MM.1S (cell line): ENCODE measurements around the gene SRP9.
"Not testable (repeated sequence)": the region's sequence is repeated elsewhere in the genome, so short reads cannot be mapped to it uniquely, and the experiment has no call there.

Source experiments
- DNase-seq: peaks from one replicate; pipeline ENCODE4 v3.0.0-alpha.2; 2015
- H2AFZ ChIP-seq: fragments of 300-600 bp; sonication (generic); 2 replicates; pipeline ENCODE4 v1.6.0; 2016; ENCODE audit warnings: antibody characterized with exemption, low read length
- H3F3A ChIP-seq: fragments of 300-600 bp; sonication (generic); 2 replicates; pipeline ENCODE4 v1.6.1; 2016; ENCODE audit warnings: mild to moderate bottlenecking, antibody characterized with exemption, low read length, moderate library complexity, mixed read lengths; ENCODE audit not compliant: insufficient read depth
- H3K27ac ChIP-seq: fragments of 300-600 bp; sonication (generic); 2 replicates; pipeline ENCODE4 v1.5.1; 2016; ENCODE audit warnings: mild to moderate bottlenecking, low read length
- H3K27me3 ChIP-seq: fragments of 300-600 bp; sonication (generic); replicated peaks from 2 replicates; pipeline ENCODE4 v1.6.0; 2016; ENCODE audit warnings: low read length; ENCODE audit not compliant: insufficient read depth
- H3K36me3 ChIP-seq: fragments of 300-600 bp; sonication (generic); replicated peaks from 2 replicates; pipeline ENCODE4 v1.6.1; 2016; ENCODE audit warnings: mild to moderate bottlenecking, low read length, mixed read lengths; ENCODE audit not compliant: insufficient read depth
- H3K4me1 ChIP-seq: fragments of 300-600 bp; sonication (generic); 2 replicates; pipeline ENCODE4 v1.6.1; 2016; ENCODE audit warnings: low read length, mixed read lengths
- H3K4me2 ChIP-seq: fragments of 300-600 bp; sonication (generic); 2 replicates; pipeline ENCODE4 v1.6.0; 2016; ENCODE audit warnings: low read depth, low read length
- H3K4me3 ChIP-seq: fragments of 300-600 bp; sonication (generic); 2 replicates; pipeline ENCODE4 v1.5.1; 2016; ENCODE audit warnings: low read length, mixed read lengths
- H3K79me2 ChIP-seq: fragments of 300-600 bp; sonication (generic); 2 replicates; pipeline ENCODE4 v1.6.1; 2016; ENCODE audit warnings: mixed run types, low read length, mixed read lengths
- H3K9ac ChIP-seq: fragments of 300-600 bp; sonication (generic); 2 replicates; pipeline ENCODE4 v1.6.1; 2016; ENCODE audit warnings: low read length, mixed read lengths
- H3K9me2 ChIP-seq: fragments of 300-600 bp; sonication (generic); replicated peaks from 2 replicates; pipeline ENCODE4 v1.6.1; 2016; ENCODE audit warnings: mild to moderate bottlenecking, low read length, mixed read lengths; ENCODE audit not compliant: insufficient read depth
- H3K9me3 ChIP-seq: fragments of 300-600 bp; sonication (generic); replicated peaks from 2 replicates; pipeline ENCODE4 v1.6.1; 2016; ENCODE audit warnings: mild to moderate bottlenecking, low read length, mixed read lengths; ENCODE audit not compliant: insufficient read depth
- H4K20me1 ChIP-seq: fragments of 300-600 bp; sonication (generic); 2 replicates; pipeline ENCODE4 v1.6.1; 2016; ENCODE audit warnings: mild to moderate bottlenecking, low read length, moderate library complexity, mixed read lengths; ENCODE audit not compliant: insufficient read depth
- EZH2 ChIP-seq: fragments of 300-600 bp; sonication (generic); optimal IDR thresholded peaks from 2 replicates; pipeline ENCODE3; 2017; ENCODE audit warnings: low read depth, mild to moderate bottlenecking, antibody characterized with exemption, low read length, mixed read lengths
- EZH2phosphoT487 ChIP-seq: fragments of 300-600 bp; sonication (generic); IDR thresholded peaks from 2 replicates; pipeline ENCODE4 v1.6.1; 2018; ENCODE audit warnings: antibody characterized with exemption, low read length
- TF ChIP-seq, protein P1 (sequence below): fragments of 300-600 bp; sonication (generic); IDR thresholded peaks from 2 replicates; pipeline ENCODE4 v1.5.1; 2016; ENCODE audit warnings: antibody characterized with exemption, low read length, mixed read lengths

The SRP9 gene

DNA sequence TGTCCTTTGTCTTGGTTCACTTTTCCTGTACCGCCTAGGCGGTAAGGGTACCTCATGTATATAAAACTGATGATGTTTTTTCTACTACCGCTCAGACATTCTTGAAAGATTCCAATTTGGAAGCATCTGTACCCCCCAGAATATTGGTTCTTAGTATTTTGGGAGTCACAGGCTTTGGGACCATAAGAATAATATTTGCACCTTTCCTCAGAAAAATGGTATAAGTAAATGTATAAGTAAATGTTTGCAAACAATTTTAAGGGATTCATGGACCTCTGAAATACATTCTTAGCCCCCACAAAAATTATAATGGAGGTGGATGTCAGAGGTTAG, 677 bp downstream of the SRP9 start:
- H3K9ac ChIP-seq: peak overlapping the region; percentile 93
- H2AFZ ChIP-seq: peak overlapping the region; percentile 18; the same call in 1 of the 2 replicates
- H3K27ac ChIP-seq: peak overlapping the region; percentile 87
- no peaks in the 10 kb centered on the region for H3K9me3 ChIP-seq
- no peaks in the 10 kb centered on the region for H3K9me2 ChIP-seq
- TF ChIP-seq, protein P1, sequence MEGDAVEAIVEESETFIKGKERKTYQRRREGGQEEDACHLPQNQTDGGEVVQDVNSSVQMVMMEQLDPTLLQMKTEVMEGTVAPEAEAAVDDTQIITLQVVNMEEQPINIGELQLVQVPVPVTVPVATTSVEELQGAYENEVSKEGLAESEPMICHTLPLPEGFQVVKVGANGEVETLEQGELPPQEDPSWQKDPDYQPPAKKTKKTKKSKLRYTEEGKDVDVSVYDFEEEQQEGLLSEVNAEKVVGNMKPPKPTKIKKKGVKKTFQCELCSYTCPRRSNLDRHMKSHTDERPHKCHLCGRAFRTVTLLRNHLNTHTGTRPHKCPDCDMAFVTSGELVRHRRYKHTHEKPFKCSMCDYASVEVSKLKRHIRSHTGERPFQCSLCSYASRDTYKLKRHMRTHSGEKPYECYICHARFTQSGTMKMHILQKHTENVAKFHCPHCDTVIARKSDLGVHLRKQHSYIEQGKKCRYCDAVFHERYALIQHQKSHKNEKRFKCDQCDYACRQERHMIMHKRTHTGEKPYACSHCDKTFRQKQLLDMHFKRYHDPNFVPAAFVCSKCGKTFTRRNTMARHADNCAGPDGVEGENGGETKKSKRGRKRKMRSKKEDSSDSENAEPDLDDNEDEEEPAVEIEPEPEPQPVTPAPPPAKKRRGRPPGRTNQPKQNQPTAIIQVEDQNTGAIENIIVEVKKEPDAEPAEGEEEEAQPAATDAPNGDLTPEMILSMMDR: no peak
- TF ChIP-seq EZH2phosphoT487: no peak
- TF ChIP-seq EZH2: no peak
- peaks cover 23% of the 10 kb centered on the region for H4K20me1 ChIP-seq
- peaks cover 60% of the 10 kb centered on the region for H3K79me2 ChIP-seq
- DNase-seq: no peak
- H3K36me3 ChIP-seq: peaks cover under 1% of the 10 kb centered on the region; the same call in 1 of the 2 replicates
- peak overlapping the region; percentile 56 for H3K4me2 ChIP-seq
- peak overlapping the region; percentile 90 for H3K4me3 ChIP-seq
- H3K4me1 ChIP-seq: peaks cover 7% of the 10 kb centered on the region; the same call in 1 of the 2 replicates
- H3F3A ChIP-seq: peaks cover 10% of the 10 kb centered on the region
- H3K27me3 ChIP-seq: no peaks in the 10 kb centered on the region

DNA sequence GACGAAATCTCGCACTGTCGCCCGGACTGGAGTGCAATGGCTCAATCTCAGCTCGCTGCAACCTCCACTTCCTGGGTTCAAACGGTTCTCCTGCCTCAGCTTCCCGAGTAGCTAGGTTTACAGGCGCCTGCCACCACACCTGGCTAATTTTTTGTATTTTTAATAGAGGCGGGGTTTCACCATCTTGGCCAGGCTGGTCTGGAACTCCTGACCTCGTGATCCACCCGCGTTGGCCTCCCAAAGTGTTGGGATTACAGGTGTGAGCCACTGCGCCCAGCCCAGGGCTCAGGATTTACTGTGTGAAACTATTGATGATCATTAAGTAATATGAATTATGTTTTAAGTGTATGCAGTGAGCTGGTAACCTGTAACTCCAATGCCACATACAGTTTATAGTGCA, 1.5 kb downstream of the SRP9 start:
- peaks cover 10% of the 10 kb centered on the region for H3F3A ChIP-seq
- not testable (repeated sequence) for H2AFZ ChIP-seq, H3K4me1 ChIP-seq, H3K36me3 ChIP-seq, DNase-seq, H3K9ac ChIP-seq, H3K4me3 ChIP-seq, H3K9me3 ChIP-seq, H3K27me3 ChIP-seq, H3K27ac ChIP-seq, H3K9me2 ChIP-seq
- peaks cover 29% of the 10 kb centered on the region for H4K20me1 ChIP-seq
- peaks cover 68% of the 10 kb centered on the region for H3K79me2 ChIP-seq
- peak overlapping the region; percentile 56; the same call in 1 of the 2 replicates for H3K4me2 ChIP-seq

DNA sequence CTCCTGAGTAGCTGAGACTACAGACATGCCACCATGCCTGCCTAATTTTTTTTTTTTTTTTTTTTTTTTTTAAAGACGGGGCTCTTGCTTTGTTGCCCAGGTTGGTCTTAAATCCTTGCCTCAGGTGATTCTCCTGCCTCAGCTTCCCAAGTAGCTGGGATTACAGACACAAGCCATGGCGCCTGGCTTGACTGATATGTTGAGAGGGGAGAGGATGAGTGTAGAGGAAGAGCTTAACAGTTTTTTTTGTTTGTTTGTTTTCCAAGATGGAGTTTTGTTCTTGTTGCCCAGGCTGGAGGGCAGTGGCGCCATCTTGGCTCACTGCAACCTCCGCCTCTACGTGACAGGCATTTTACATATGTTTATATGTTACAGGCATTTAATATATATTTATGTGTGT, 2.5 kb downstream of the SRP9 start:
- Histone ChIP-seq H3K9me3 (no peaks in the 10 kb centered on the region), H3K4me3 (no peak overlapping the region), H3K9me2 (no peaks in the 10 kb centered on the region), H2AFZ (no peak overlapping the region), H3K27me3 (no peaks in the 10 kb centered on the region), H3K9ac (no peak overlapping the region), H3K27ac (no peak overlapping the region), H3K4me2 (0 out of 2 replicates have a peak overlapping the region, but pooled peaks have one; percentile 56), H3F3A (peaks cover 10% of the 10 kb centered on the region), H4K20me1 (peaks cover 29% of the 10 kb centered on the region), H3K4me1 (peaks cover 7% of the 10 kb centered on the region; the same call in 1 of the 2 replicates), H3K36me3 (peaks cover 7% of the 10 kb centered on the region), H3K79me2 (peaks cover 77% of the 10 kb centered on the region)
- no peak for DNase-seq
- TF ChIP-seq EZH2 (no peak), EZH2phosphoT487 (no peak)
- TF ChIP-seq, protein P1: no peak

DNA sequence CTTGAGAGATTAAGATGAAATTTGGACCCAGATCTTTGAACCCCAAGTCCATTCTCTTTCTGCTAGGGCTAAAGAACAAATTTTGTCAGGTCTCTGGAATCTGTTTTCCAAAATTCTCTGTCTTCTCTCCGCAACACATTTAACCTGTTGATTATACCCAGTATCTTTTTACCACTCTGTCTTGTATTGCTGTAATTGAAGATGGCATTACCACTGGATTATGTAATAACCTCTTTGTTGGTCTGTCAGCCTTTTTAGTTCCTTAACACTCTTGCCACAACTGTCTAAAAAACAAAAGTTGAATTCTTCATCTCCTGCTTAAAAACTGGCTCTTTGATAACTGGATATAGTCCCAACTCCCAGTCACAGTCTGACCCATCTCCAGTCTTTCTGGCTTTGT, 3.0 kb downstream of the SRP9 start:
- Histone ChIP-seq H3K4me3 (no peak overlapping the region), H3K9me2 (no peaks in the 10 kb centered on the region), H3K27me3 (no peaks in the 10 kb centered on the region), H3K4me2 (no peak overlapping the region), H3K36me3 (peaks cover 7% of the 10 kb centered on the region), H3K4me1 (peaks cover 7% of the 10 kb centered on the region; the same call in 1 of the 2 replicates), H2AFZ (no peak overlapping the region), H4K20me1 (peaks cover 29% of the 10 kb centered on the region), H3F3A (peaks cover 10% of the 10 kb centered on the region), H3K27ac (no peak overlapping the region), H3K79me2 (peaks cover 78% of the 10 kb centered on the region), H3K9me3 (no peaks in the 10 kb centered on the region), H3K9ac (no peak overlapping the region)
- DNase-seq: no peak
- TF ChIP-seq EZH2phosphoT487: no peak
- TF ChIP-seq, protein P1: no peak
- no peak for TF ChIP-seq EZH2

DNA sequence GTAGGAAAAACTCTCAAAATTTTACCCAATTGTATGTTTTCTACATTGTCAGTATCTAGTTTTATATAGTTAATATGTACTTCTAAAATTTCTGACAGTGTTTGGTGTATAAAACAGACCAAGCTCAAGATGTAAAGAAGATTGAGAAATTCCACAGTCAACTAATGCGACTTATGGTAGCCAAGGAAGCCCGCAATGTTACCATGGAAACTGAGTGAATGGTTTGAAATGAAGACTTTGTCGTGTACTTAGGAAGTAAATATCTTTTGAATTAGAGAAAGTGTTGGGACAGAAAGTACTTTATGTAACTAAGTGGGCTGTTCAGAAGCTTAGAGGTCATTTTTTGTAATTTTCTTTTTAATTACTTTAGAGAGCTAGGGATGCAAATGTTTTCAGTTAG, 11.5 kb downstream of the SRP9 start:
- not testable (repeated sequence) for H4K20me1 ChIP-seq, H3K9me2 ChIP-seq, H3K4me1 ChIP-seq, H3K4me2 ChIP-seq, H3K9ac ChIP-seq, H3K27ac ChIP-seq, DNase-seq, H2AFZ ChIP-seq, H3F3A ChIP-seq, H3K9me3 ChIP-seq, H3K4me3 ChIP-seq, H3K27me3 ChIP-seq
- peaks cover 16% of the 10 kb centered on the region for H3K36me3 ChIP-seq
- peaks cover 36% of the 10 kb centered on the region for H3K79me2 ChIP-seq
